Heart left ventricle (tissue), 16 donors: ENCODE results near the gene AFAP1L2. TPM values are rescaled to one million over a fixed set of nuclear protein-coding genes. Genes with fewer than 3 reads are reported as not detected.

Experiments
- ATAC-seq, 4 donors: fragments of 200-7000 bp; cut with Tn5 transposase; one replicate each; pipeline ENCODE4 v1.9.1; 2020 to 2022; ENCODE audit warnings: moderate library complexity in 4 of 4, mild to moderate bottlenecking in 3 of 4, moderate number of reproducible peaks in 1 of 4
- DNase-seq, 5 donors: peaks; one replicate each; pipeline ENCODE4 v3.0.0-alpha.2; 2020
- H3K27ac ChIP-seq, 12 donors: fragments of 200-600 bp; sonication (generic) in 4 of 12; one replicate each; pipeline versions ENCODE4 v1.5.0 to v1.8.0; 2016 to 2022; ENCODE audit warnings: mild to moderate bottlenecking in 2 of 12
- H3K27me3 ChIP-seq, 9 donors: fragments of 200-600 bp; sonication (generic) in 2 of 9; one replicate each; pipeline versions ENCODE4 v1.5.1 to v1.8.0; 2016 to 2022; ENCODE audit warnings: mild to moderate bottlenecking in 3 of 9
- H3K36me3 ChIP-seq, 9 donors: fragments of 200-600 bp; sonication (generic) in 2 of 9; one replicate each; pipeline versions ENCODE4 v1.5.0 to v1.8.0; 2018 to 2022; ENCODE audit warnings: mild to moderate bottlenecking in 2 of 9
- H3K4me1 ChIP-seq, 12 donors: fragments of 200-600 bp; sonication (generic) in 4 of 12; one replicate each; pipeline versions ENCODE4 v1.5.0 to v1.8.0; 2016 to 2022; ENCODE audit warnings: mild to moderate bottlenecking in 3 of 12
- H3K4me3 ChIP-seq, 12 donors: fragments of 200-600 bp; sonication (generic) in 4 of 12; one replicate each; pipeline versions ENCODE4 v1.5.0 to v1.8.0; 2017 to 2022; ENCODE audit warnings: mild to moderate bottlenecking in 9 of 12, moderate library complexity in 4 of 12
- H3K9me3 ChIP-seq, 12 donors: fragments of 200-600 bp; sonication (generic) in 4 of 12; one replicate each; pipeline versions ENCODE4 v1.5.0 to v1.8.0; 2016 to 2022; ENCODE audit warnings: mild to moderate bottlenecking in 1 of 12
- CTCF ChIP-seq, 12 donors: fragments of 200-600 bp; sonication (generic) in 4 of 12; IDR thresholded peaks; one replicate each; pipeline versions ENCODE4 v1.5.0 to v1.8.0; 2018 to 2022; ENCODE audit warnings: antibody characterized with exemption in 12 of 12, mild to moderate bottlenecking in 5 of 12
- POLR2A ChIP-seq, 2 donors: fragments of 450-650 bp; IDR thresholded peaks; one replicate each; pipeline ENCODE4 v1.6.1; 2017; ENCODE audit warnings: antibody characterized with exemption in 2 of 2, mild to moderate bottlenecking in 2 of 2, moderate library complexity in 2 of 2
- WGBS, 4 donors: extraction: QIAGEN DNeasy Blood & Tissue Kit in 2 of 4; methylation state at CpG; one replicate each; pipeline versions ENCODE4 v1.1.5 to v1.1.7; 2013 to 2018; 5-methylcytosine and 5-hydroxymethylcytosine counted together
- intact Hi-C, 10 donors: fragments of 100-400 bp; cut with DNase I; formaldehyde crosslinking; loops; one replicate each; pipeline versions ENCODE4 v1.11.1 to v1.14.2; 2022
- polyA plus RNA-seq, 2 donors: library from polyadenylated mRNA; stranded (reverse); fragments of 200-250 nt; gene quantifications; one replicate each; pipeline ENCODE4 v1.2.3, GENCODE V29; 2013
- total RNA-seq, 9 donors: library from RNA; depleted of rRNA in 2 of 9; stranded (reverse); fragments of >200 nt in 2 of 9; fragmentation: NEBNext Ultra II Directional in 3 of 9; extraction: Animal tissue kit (Norgen Biotek cat#: 25700) in 3 of 9; gene quantifications; one replicate each; pipeline versions ENCODE4 v1.1.0 to v1.2.4, GENCODE V29; 2016 to 2023
- donor health status: ischemic (EF 13 %, LVEDD 7.1; RV severe dilation, severe dysfunction).
- donor health status: healthy with polysubstance abuse.
- donor health status: DM: no; HTN: yes; CAD: no.
- donor health status: DM: no; HTN: no; CAD: no.
- donor health status: ischemic (EF 25% LVEDD 6.9; RV normal size, moderate dysfunction).
- donor health status: ischemic (EF 25% LVEDD 5.7; RV mildly dilated, moderate dysfunction).
- donor health status: healthy.
- donor health status: DM: yes; HTN: yes; CAD: no.
- donor health status: ischemic (EF 35%, LVEDD 5.7; RV mildly dilated, moderate dysfunction).
- donor health status: nonischemic (EF 11% LVEDD 7.7; RV severe dilation, severe dysfunction).
- donor health status: DM: yes; HTN: yes; CAD: no.
- donor health status: PGD.
- donor health status: ischemic (EF 29% LVEDD 5.4; RV normal size, mild dysfunction).
- donor health status: nonischemic (EF 23%, LVEDD 6.1; RV moderate dilation, normal function).

AFAP1L2 gene
- total and polyA plus RNA-seq, 11 donors: 2.8 to 8.2 (median 4.3) TPM

GRCh38 chr10:114319406-114320248 lies 84.7 kb downstream of the AFAP1L2 start:
- ATAC-seq (no peak), DNase-seq (no peak)
- H3K4me1 ChIP-seq: peaks cover 0 to 27% (median 2%) of the 10 kb centered on the region in 12 donors
- intact Hi-C loops: loop anchor here in 1 of 10 donors (5.0 kb wide), 1 partner anchor 83 kb away; the partner anchor contains the start of gene AFAP1L2
- H3K27me3 ChIP-seq: no peaks in the 10 kb centered on the region
- H3K9me3 ChIP-seq: no peaks in the 10 kb centered on the region
- H3K27ac ChIP-seq: no peak overlapping the region
- peaks cover 0 to 5% (median 0%) of the 10 kb centered on the region in 9 donors for H3K36me3 ChIP-seq
- TF ChIP-seq POLR2A (IDR thresholded peaks at IDR 0.05) (no peak), CTCF (IDR thresholded peaks at IDR 0.05) (no peak)
- WGBS, 4 donors: 91 to 93% (median 92%) methylated on average over 17 to 18 of the region's 18 CpGs
- no peak overlapping the region for H3K4me3 ChIP-seq

- no peaks in the 10 kb centered on the region for H3K9me3 ChIP-seq
- peaks cover 0 to 16% (median 0%) of the 10 kb centered on the region in 12 donors for H3K4me1 ChIP-seq
- ATAC-seq (no peak), DNase-seq (no peak)
- WGBS, 4 donors: 49 to 64% (median 59%) methylated on average over 5 of the region's 5 CpGs
- peaks cover 0 to 9% (median 0%) of the 10 kb centered on the region in 9 donors for H3K36me3 ChIP-seq
- no peak for TF ChIP-seq CTCF (IDR thresholded peaks at IDR 0.05)
- no peak for TF ChIP-seq POLR2A (IDR thresholded peaks at IDR 0.05)
- no peak overlapping the region for H3K4me3 ChIP-seq
- no peaks in the 10 kb centered on the region for H3K27me3 ChIP-seq
- intact Hi-C loops: no loop called here
- no peak overlapping the region for H3K27ac ChIP-seq
These were observed 87.6 kb downstream of the AFAP1L2 start for GRCh38 chr10:114316744-114317143.

GRCh38 chr10:114315566-114316420 lies 88.5 kb downstream of the AFAP1L2 start:
- no peak for ATAC-seq
- Histone ChIP-seq H3K4me1 (peaks cover 0 to 7% (median 0%) of the 10 kb centered on the region in 12 donors), H3K4me3 (no peak overlapping the region), H3K9me3 (no peaks in the 10 kb centered on the region), H3K27ac (no peak overlapping the region), H3K36me3 (peaks cover 0 to 15% (median 0%) of the 10 kb centered on the region in 9 donors), H3K27me3 (no peaks in the 10 kb centered on the region)
- intact Hi-C loops: no loop called here
- no peak for TF ChIP-seq POLR2A (IDR thresholded peaks at IDR 0.05)
- no peak for TF ChIP-seq CTCF (IDR thresholded peaks at IDR 0.05)
- WGBS, 4 donors: 90 to 94% (median 93%) methylated on average over 17 to 22 of the region's 22 CpGs
- no peak for DNase-seq

GRCh38 chr10:114313866-114314265 lies 90.4 kb downstream of the AFAP1L2 start:
- TF ChIP-seq POLR2A (IDR thresholded peaks at IDR 0.05): no peak
- no peak for TF ChIP-seq CTCF (IDR thresholded peaks at IDR 0.05)
- H3K9me3 ChIP-seq: no peaks in the 10 kb centered on the region
- no peaks in the 10 kb centered on the region for H3K27me3 ChIP-seq
- H3K36me3 ChIP-seq: peaks cover 0 to 15% (median 0%) of the 10 kb centered on the region in 9 donors
- no peak for ATAC-seq
- peaks cover 0 to 6% (median 0%) of the 10 kb centered on the region in 12 donors for H3K4me1 ChIP-seq
- DNase-seq: no peak
- no peak overlapping the region for H3K4me3 ChIP-seq
- 85 to 91% (median 88%) methylated on average over 11 of the region's 11 CpGs for WGBS, 4 donors
- no peak overlapping the region for H3K27ac ChIP-seq
- intact Hi-C loops: no loop called here
